Stimulated activated CD4-positive, alpha-beta T cell treated with anti-CD3 and anti-CD28 coated beads, Interleukin-4, amount 100 ng/mL, for 1 hour (primary cell): ENCODE results near the gene SOX30.

ENCODE experiments used
- DNase-seq: peaks from one replicate; pipeline ENCODE4 v3.0.0-alpha.2; 2020

Gene SOX30

GRCh38 chr5:157607371-157608161, 44.7 kb downstream of the SOX30 start:
- peak; percentile 46 for DNase-seq

GRCh38 chr5:157606046-157606445, 46.2 kb downstream of the SOX30 start:
- no peak for DNase-seq

GRCh38 chr5:157603333-157604190, 48.7 kb downstream of the SOX30 start:
- DNase-seq, result peak; percentile 54

- DNase-seq, result peak; percentile 28
Measured at GRCh38 chr5:157602505-157602904, 49.7 kb downstream of the SOX30 start.

- DNase-seq, result no peak
Measured at GRCh38 chr5:157600252-157600651, 52.0 kb downstream of the SOX30 start.

GRCh38 chr5:157599565-157599964, 52.7 kb downstream of the SOX30 start:
- no peak for DNase-seq

GRCh38 chr5:157598350-157598936, 53.8 kb downstream of the SOX30 start:
- DNase-seq, result no peak

- no peak for DNase-seq
Measured at GRCh38 chr5:157597277-157597676, 55.0 kb downstream of the SOX30 start.

- DNase-seq, result no peak
Measured at GRCh38 chr5:157596487-157596886, 55.8 kb downstream of the SOX30 start.

GRCh38 chr5:157594675-157595459, 57.4 kb downstream of the SOX30 start:
- no peak for DNase-seq

- DNase-seq, result no peak
Measured at GRCh38 chr5:157594257-157594656, 58.0 kb downstream of the SOX30 start.

GRCh38 chr5:157593052-157593757, 59.0 kb downstream of the SOX30 start:
- no peak for DNase-seq

GRCh38 chr5:157592594-157592993, 59.6 kb downstream of the SOX30 start:
- no peak for DNase-seq

GRCh38 chr5:157590478-157590877, 61.8 kb downstream of the SOX30 start:
- no peak for DNase-seq

GRCh38 chr5:157584628-157585027, 67.6 kb downstream of the SOX30 start:
- no peak for DNase-seq

- no peak for DNase-seq
Measured at GRCh38 chr5:157582731-157583620, 69.3 kb downstream of the SOX30 start.

GRCh38 chr5:157581901-157582300, 70.3 kb downstream of the SOX30 start:
- DNase-seq, result no peak

GRCh38 chr5:157578079-157578780, 74.0 kb downstream of the SOX30 start:
- DNase-seq, result no peak

GRCh38 chr5:157576678-157577077, 75.6 kb downstream of the SOX30 start:
- DNase-seq, result no peak
